ENCODE results near the gene CD48. TPM values are rescaled to one million over a fixed set of nuclear protein-coding genes. Genes with fewer than 3 reads are reported as not detected.

CD48 gene
- total RNA-seq, 1 donor from 2014 or later: not detected

GRCh38 chr1:160634543-160635491 is 76.8 kb downstream of the CD48 start:
- Mint-ChIP-seq H3K9me3 (ENCODE audit: unreplicated experiment) (no peaks in the 10 kb centered on the region), H3K4me1 (ENCODE audit: low read depth, unreplicated experiment) (peaks cover 3% of the 10 kb centered on the region), H3K27ac (ENCODE audit: unreplicated experiment) (no peak overlapping the region), H3K4me3 (ENCODE audit: unreplicated experiment) (no peak overlapping the region), H3K27me3 (ENCODE audit: unreplicated experiment) (no peaks in the 10 kb centered on the region), H3K36me3 (ENCODE audit: unreplicated experiment) (no peaks in the 10 kb centered on the region)
- no peak for DNase-seq
- no peak for TF ChIP-seq CTCF (IDR thresholded peaks at IDR 0.05; ENCODE audit: partially characterized antibody, unreplicated experiment)

- no peak for DNase-seq
- no peak for TF ChIP-seq CTCF (IDR thresholded peaks at IDR 0.05; ENCODE audit: partially characterized antibody, unreplicated experiment)
- peaks cover 3% of the 10 kb centered on the region for H3K4me1 Mint-ChIP-seq (ENCODE audit: low read depth, unreplicated experiment)
- H3K27ac Mint-ChIP-seq (ENCODE audit: unreplicated experiment): no peak overlapping the region
- no peaks in the 10 kb centered on the region for H3K27me3 Mint-ChIP-seq (ENCODE audit: unreplicated experiment)
- no peak overlapping the region for H3K4me3 Mint-ChIP-seq (ENCODE audit: unreplicated experiment)
- H3K9me3 Mint-ChIP-seq (ENCODE audit: unreplicated experiment): no peaks in the 10 kb centered on the region
- H3K36me3 Mint-ChIP-seq (ENCODE audit: unreplicated experiment): no peaks in the 10 kb centered on the region
Measured at GRCh38 chr1:160633330-160633903, 78.2 kb downstream of the CD48 start.

GRCh38 chr1:160631983-160632625 is 79.5 kb downstream of the CD48 start:
- DNase-seq: no peak
- H3K27ac Mint-ChIP-seq (ENCODE audit: unreplicated experiment): no peak overlapping the region
- no peaks in the 10 kb centered on the region for H3K27me3 Mint-ChIP-seq (ENCODE audit: unreplicated experiment)
- H3K9me3 Mint-ChIP-seq (ENCODE audit: unreplicated experiment): no peaks in the 10 kb centered on the region
- no peak overlapping the region for H3K4me3 Mint-ChIP-seq (ENCODE audit: unreplicated experiment)
- no peaks in the 10 kb centered on the region for H3K36me3 Mint-ChIP-seq (ENCODE audit: unreplicated experiment)
- peaks cover 3% of the 10 kb centered on the region for H3K4me1 Mint-ChIP-seq (ENCODE audit: low read depth, unreplicated experiment)
- TF ChIP-seq CTCF (IDR thresholded peaks at IDR 0.05; ENCODE audit: partially characterized antibody, unreplicated experiment): no peak

- no peak for TF ChIP-seq CTCF (IDR thresholded peaks at IDR 0.05; ENCODE audit: partially characterized antibody, unreplicated experiment)
- no peak for DNase-seq
- no peaks in the 10 kb centered on the region for H3K9me3 Mint-ChIP-seq (ENCODE audit: unreplicated experiment)
- H3K27me3 Mint-ChIP-seq (ENCODE audit: unreplicated experiment): peaks cover 2% of the 10 kb centered on the region
- H3K4me1 Mint-ChIP-seq (ENCODE audit: low read depth, unreplicated experiment): peaks cover 3% of the 10 kb centered on the region
- H3K36me3 Mint-ChIP-seq (ENCODE audit: unreplicated experiment): no peaks in the 10 kb centered on the region
- no peak overlapping the region for H3K4me3 Mint-ChIP-seq (ENCODE audit: unreplicated experiment)
- H3K27ac Mint-ChIP-seq (ENCODE audit: unreplicated experiment): no peak overlapping the region
Measured at GRCh38 chr1:160630523-160631451, 80.8 kb downstream of the CD48 start.

Data from glutamatergic neuron (in vitro differentiated cells).